ENCODE results near the gene SELENOF.

Gene SELENOF

GRCh38 chr1:86860020-86860419, 53.9 kb downstream of the SELENOF start:
- H3K27ac Mint-ChIP-seq = peak overlapping the region; percentile 19
- H3K9me3 Mint-ChIP-seq = no peaks in the 10 kb centered on the region
- peaks cover 9% of the 10 kb centered on the region for H3K4me1 Mint-ChIP-seq
- DNase-seq (ENCODE audit: low spot score in 2 of 2) (no peak), ATAC-seq (ENCODE audit: low read depth) (no peak)
- no peak overlapping the region for H3K4me3 Mint-ChIP-seq
- H3K27me3 Mint-ChIP-seq = no peaks in the 10 kb centered on the region
- H3K36me3 Mint-ChIP-seq = peaks cover 5% of the 10 kb centered on the region

- no peak overlapping the region for H3K4me3 Mint-ChIP-seq
- H3K9me3 Mint-ChIP-seq = no peaks in the 10 kb centered on the region
- H3K36me3 Mint-ChIP-seq = peaks cover 5% of the 10 kb centered on the region
- peaks cover 8% of the 10 kb centered on the region for H3K4me1 Mint-ChIP-seq
- ATAC-seq (ENCODE audit: low read depth) (peak; percentile 24), DNase-seq (ENCODE audit: low spot score in 2 of 2) (no peak)
- peak overlapping the region; percentile 51 for H3K27ac Mint-ChIP-seq
- no peaks in the 10 kb centered on the region for H3K27me3 Mint-ChIP-seq
Measured at GRCh38 chr1:86858524-86859261, 55.2 kb downstream of the SELENOF start.

GRCh38 chr1:86856196-86856595, 57.7 kb downstream of the SELENOF start:
- peaks cover 5% of the 10 kb centered on the region for H3K36me3 Mint-ChIP-seq
- H3K4me3 Mint-ChIP-seq = no peak overlapping the region
- DNase-seq (ENCODE audit: low spot score in 2 of 2) (no peak), ATAC-seq (ENCODE audit: low read depth) (no peak)
- H3K27ac Mint-ChIP-seq = no peak overlapping the region
- no peaks in the 10 kb centered on the region for H3K9me3 Mint-ChIP-seq
- H3K4me1 Mint-ChIP-seq = peaks cover 15% of the 10 kb centered on the region
- H3K27me3 Mint-ChIP-seq = no peaks in the 10 kb centered on the region

DNA sequence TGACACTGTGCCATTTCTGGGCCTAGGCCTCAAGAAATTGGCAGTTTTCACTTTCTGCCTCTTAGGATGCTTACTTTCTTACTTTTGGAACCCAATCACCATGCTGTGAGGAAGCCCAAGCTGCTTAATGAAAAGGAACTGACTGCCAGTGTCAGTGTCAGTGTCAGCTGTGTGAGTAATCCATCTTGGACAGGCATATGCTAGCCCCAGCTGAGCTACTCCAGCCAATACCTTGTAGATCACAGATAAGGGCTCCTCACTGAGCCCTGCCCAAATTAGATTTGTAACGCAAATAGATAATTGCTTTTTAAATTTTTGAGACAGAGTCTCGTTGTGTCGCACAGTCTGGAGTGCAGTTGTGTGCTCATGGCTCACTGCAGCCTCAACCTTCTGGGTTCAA, 59.6 kb downstream of the SELENOF start:
- Mint-ChIP-seq H3K4me3 (no peak overlapping the region), H3K36me3 (peaks cover 3% of the 10 kb centered on the region), H3K27ac (no peak overlapping the region), H3K9me3 (no peaks in the 10 kb centered on the region), H3K4me1 (peaks cover 15% of the 10 kb centered on the region), H3K27me3 (no peaks in the 10 kb centered on the region)
- DNase-seq (ENCODE audit: low spot score in 2 of 2) = no peak
- no peak for ATAC-seq (ENCODE audit: low read depth)

- ATAC-seq (ENCODE audit: low read depth) = peak; percentile 55
- Mint-ChIP-seq H3K4me3 (peak overlapping the region; percentile 71), H3K9me3 (no peaks in the 10 kb centered on the region), H3K27ac (no peak overlapping the region), H3K4me1 (peaks cover 7% of the 10 kb centered on the region), H3K27me3 (no peaks in the 10 kb centered on the region), H3K36me3 (no peaks in the 10 kb centered on the region)
- DNase-seq (ENCODE audit: low spot score in 2 of 2) = no peak
Measured at GRCh38 chr1:86852782-86853408, 61.0 kb downstream of the SELENOF start.

DNA sequence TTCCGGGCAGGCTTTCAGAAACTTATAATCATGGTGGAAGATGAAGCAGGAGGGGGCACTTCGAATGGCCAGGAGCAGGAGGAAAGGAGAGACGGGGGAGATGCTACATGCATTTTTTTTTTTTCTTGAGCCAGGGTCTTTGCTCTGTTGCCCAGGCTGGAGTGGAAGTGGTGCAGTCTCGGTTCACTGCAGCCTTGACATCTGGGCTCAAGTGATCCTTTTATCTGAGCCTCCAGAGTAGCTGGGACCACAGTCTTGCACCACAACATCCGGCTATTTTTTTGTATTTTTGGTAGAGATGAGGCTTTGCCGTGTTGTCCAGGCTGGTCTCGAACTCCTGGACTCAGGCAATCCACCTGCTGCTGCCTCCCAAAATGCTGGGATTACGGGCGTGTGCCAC, 61.6 kb downstream of the SELENOF start:
- Mint-ChIP-seq H3K27ac (no peak overlapping the region), H3K27me3 (no peaks in the 10 kb centered on the region), H3K4me1 (peaks cover 7% of the 10 kb centered on the region), H3K36me3 (no peaks in the 10 kb centered on the region), H3K9me3 (no peaks in the 10 kb centered on the region), H3K4me3 (peak overlapping the region; percentile 71)
- ATAC-seq (ENCODE audit: low read depth) = peak; percentile 81
- no peak for DNase-seq (ENCODE audit: low spot score in 2 of 2)

GRCh38 chr1:86849756-86850155, 64.2 kb downstream of the SELENOF start:
- no peaks in the 10 kb centered on the region for H3K9me3 Mint-ChIP-seq

GRCh38 chr1:86848654-86849053, 65.3 kb downstream of the SELENOF start:
- no peak overlapping the region for H3K27ac Mint-ChIP-seq
- H3K27me3 Mint-ChIP-seq = no peaks in the 10 kb centered on the region
- no peaks in the 10 kb centered on the region for H3K9me3 Mint-ChIP-seq
- DNase-seq (ENCODE audit: low spot score in 2 of 2) (no peak), ATAC-seq (ENCODE audit: low read depth) (no peak)
- H3K4me1 Mint-ChIP-seq = peaks cover 7% of the 10 kb centered on the region
- no peak overlapping the region for H3K4me3 Mint-ChIP-seq
- no peaks in the 10 kb centered on the region for H3K36me3 Mint-ChIP-seq

More at GRCh38 chr1:86849756-86850155, 64.2 kb downstream of the SELENOF start:
- H3K4me1 Mint-ChIP-seq = peaks cover 7% of the 10 kb centered on the region
- ATAC-seq (ENCODE audit: low read depth) (no peak), DNase-seq (ENCODE audit: low spot score in 2 of 2) (no peak)
- H3K27me3 Mint-ChIP-seq = no peaks in the 10 kb centered on the region
- H3K36me3 Mint-ChIP-seq = no peaks in the 10 kb centered on the region
- no peak overlapping the region for H3K4me3 Mint-ChIP-seq
- H3K27ac Mint-ChIP-seq = no peak overlapping the region

GRCh38 chr1:86846164-86846647, 67.7 kb downstream of the SELENOF start:
- H3K27me3 Mint-ChIP-seq = no peaks in the 10 kb centered on the region
- H3K36me3 Mint-ChIP-seq = no peaks in the 10 kb centered on the region
- no peak overlapping the region for H3K27ac Mint-ChIP-seq
- DNase-seq (ENCODE audit: low spot score in 2 of 2) = no peak
- no peak overlapping the region for H3K4me3 Mint-ChIP-seq
- H3K4me1 Mint-ChIP-seq = no peaks in the 10 kb centered on the region
- H3K9me3 Mint-ChIP-seq = no peaks in the 10 kb centered on the region
- ATAC-seq (ENCODE audit: low read depth) = no peak

GRCh38 chr1:86845514-86845913, 68.4 kb downstream of the SELENOF start:
- H3K36me3 Mint-ChIP-seq = no peaks in the 10 kb centered on the region
- DNase-seq (ENCODE audit: low spot score in 2 of 2) (no peak), ATAC-seq (ENCODE audit: low read depth) (no peak)
- no peaks in the 10 kb centered on the region for H3K9me3 Mint-ChIP-seq
- H3K27me3 Mint-ChIP-seq = no peaks in the 10 kb centered on the region
- no peak overlapping the region for H3K4me3 Mint-ChIP-seq
- H3K27ac Mint-ChIP-seq = no peak overlapping the region
- H3K4me1 Mint-ChIP-seq = no peaks in the 10 kb centered on the region

GRCh38 chr1:86841116-86841515, 72.8 kb downstream of the SELENOF start:
- Mint-ChIP-seq H3K4me1 (no peaks in the 10 kb centered on the region), H3K27me3 (no peaks in the 10 kb centered on the region), H3K4me3 (no peak overlapping the region), H3K27ac (no peak overlapping the region), H3K9me3 (no peaks in the 10 kb centered on the region), H3K36me3 (no peaks in the 10 kb centered on the region)
- DNase-seq (ENCODE audit: low spot score in 2 of 2) (no peak), ATAC-seq (ENCODE audit: low read depth) (no peak)

GRCh38 chr1:86833461-86834215, 80.3 kb downstream of the SELENOF start:
- peaks cover 5% of the 10 kb centered on the region for H3K4me1 Mint-ChIP-seq
- H3K4me3 Mint-ChIP-seq = no peak overlapping the region
- peak; percentile 49 to 58 for DNase-seq (ENCODE audit: low spot score in 2 of 2)
- H3K9me3 Mint-ChIP-seq = no peaks in the 10 kb centered on the region
- H3K27me3 Mint-ChIP-seq = no peaks in the 10 kb centered on the region
- H3K27ac Mint-ChIP-seq = no peak overlapping the region
- H3K36me3 Mint-ChIP-seq = no peaks in the 10 kb centered on the region
- ATAC-seq (ENCODE audit: low read depth) = peak; percentile 83

GRCh38 chr1:86832433-86832832, 81.5 kb downstream of the SELENOF start:
- no peaks in the 10 kb centered on the region for H3K9me3 Mint-ChIP-seq
- H3K27me3 Mint-ChIP-seq = no peaks in the 10 kb centered on the region
- H3K4me3 Mint-ChIP-seq = no peak overlapping the region
- peaks cover 5% of the 10 kb centered on the region for H3K4me1 Mint-ChIP-seq
- no peaks in the 10 kb centered on the region for H3K36me3 Mint-ChIP-seq
- ATAC-seq (ENCODE audit: low read depth) (no peak), DNase-seq (ENCODE audit: low spot score in 2 of 2) (no peak)
- no peak overlapping the region for H3K27ac Mint-ChIP-seq

DNA sequence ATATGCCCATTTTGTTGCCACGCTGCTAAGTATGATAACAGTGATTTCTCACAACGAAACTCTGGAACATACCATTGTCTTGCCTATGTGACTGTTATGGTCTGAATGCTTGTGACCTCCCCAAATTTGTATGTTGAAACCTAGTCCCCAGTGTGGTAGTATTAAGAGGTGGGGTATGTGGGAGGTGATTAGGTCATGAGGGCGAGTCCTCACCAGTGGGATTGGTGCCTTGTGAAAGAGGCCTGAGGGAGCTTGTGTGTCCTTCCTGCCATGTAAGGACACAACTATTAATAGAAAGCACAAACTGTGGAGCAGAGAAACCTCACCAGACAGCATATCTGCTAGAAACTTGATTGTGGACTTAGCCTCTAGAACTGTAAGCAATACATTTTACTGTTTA, 84.6 kb downstream of the SELENOF start:
- Mint-ChIP-seq H3K4me1 (peaks cover 5% of the 10 kb centered on the region), H3K36me3 (no peaks in the 10 kb centered on the region), H3K4me3 (no peak overlapping the region), H3K27ac (no peak overlapping the region), H3K27me3 (no peaks in the 10 kb centered on the region), H3K9me3 (no peaks in the 10 kb centered on the region)
- no peak for ATAC-seq (ENCODE audit: low read depth)
- no peak for DNase-seq (ENCODE audit: low spot score in 2 of 2)

All from memory B cell (primary cell).